GM19455 (cell line): ENCODE data around the gene GABBR2.

Source experiments
- ATAC-seq: cut with Tn5 transposase; IDR thresholded peaks from one replicate; pipeline ENCODE4 v1.9.1; 2021; ENCODE audit not compliant: unreplicated experiment

The GABBR2 gene

GRCh38 chr9:98721643-98722042 is 12.9 kb upstream of the GABBR2 start:
- ATAC-seq: no peak

GRCh38 chr9:98720402-98720801 is 11.7 kb upstream of the GABBR2 start:
- no peak for ATAC-seq

- no peak for ATAC-seq
Observed at GRCh38 chr9:98719055-98719454, 10.3 kb upstream of the GABBR2 start.

- no peak for ATAC-seq
Observed at GRCh38 chr9:98714833-98715232, 6.1 kb upstream of the GABBR2 start.

GRCh38 chr9:98712987-98713386 is 4.3 kb upstream of the GABBR2 start:
- no peak for ATAC-seq

GRCh38 chr9:98709968-98710965 is 1.5 kb upstream of the GABBR2 start:
- ATAC-seq: no peak

GRCh38 chr9:98708103-98708932 is 417 bp downstream of the GABBR2 start:
- no peak for ATAC-seq

- no peak for ATAC-seq
Observed at GRCh38 chr9:98707166-98708102, 1.3 kb downstream of the GABBR2 start.

GRCh38 chr9:98706651-98707165 is 2.0 kb downstream of the GABBR2 start:
- no peak for ATAC-seq

GRCh38 chr9:98702835-98703380 is 5.8 kb downstream of the GABBR2 start:
- ATAC-seq: no peak

- ATAC-seq: no peak
Observed at GRCh38 chr9:98702340-98702739, 6.4 kb downstream of the GABBR2 start.

- ATAC-seq: no peak
Observed at GRCh38 chr9:98701576-98701975, 7.2 kb downstream of the GABBR2 start.

GRCh38 chr9:98700801-98701200 is 7.9 kb downstream of the GABBR2 start:
- no peak for ATAC-seq

- ATAC-seq: no peak
Observed at GRCh38 chr9:98698856-98699255, 9.9 kb downstream of the GABBR2 start.

- ATAC-seq: no peak
Observed at GRCh38 chr9:98694943-98695342, 13.8 kb downstream of the GABBR2 start.

- no peak for ATAC-seq
Observed at GRCh38 chr9:98692392-98692791, 16.3 kb downstream of the GABBR2 start.

GRCh38 chr9:98691890-98692289 is 16.8 kb downstream of the GABBR2 start:
- no peak for ATAC-seq

- ATAC-seq: no peak
Observed at GRCh38 chr9:98690686-98691085, 18.0 kb downstream of the GABBR2 start.

- no peak for ATAC-seq
Observed at GRCh38 chr9:98688710-98689495, 19.8 kb downstream of the GABBR2 start.
